HuH-7.5 (cell line): ENCODE data around the gene RAB11FIP5.

Experiments
- DNase-seq: peaks from one replicate; pipeline ENCODE4 v3.0.0; 2011; ENCODE audit warnings: low spot score

RAB11FIP5 gene

GRCh38 chr2:73084971-73085370, 27.8 kb downstream of the RAB11FIP5 start:
- no peak for DNase-seq

- no peak for DNase-seq
These were observed 28.6 kb downstream of the RAB11FIP5 start for GRCh38 chr2:73083886-73084800.

- DNase-seq = no peak
These were observed 30.0 kb downstream of the RAB11FIP5 start for GRCh38 chr2:73082523-73083410.

GRCh38 chr2:73081181-73081671, 31.5 kb downstream of the RAB11FIP5 start:
- DNase-seq = no peak

- DNase-seq = no peak
These were observed 32.2 kb downstream of the RAB11FIP5 start for GRCh38 chr2:73080321-73081131.

- DNase-seq = no peak
These were observed 33.1 kb downstream of the RAB11FIP5 start for GRCh38 chr2:73079636-73080035.

GRCh38 chr2:73078457-73079411, 34.0 kb downstream of the RAB11FIP5 start:
- DNase-seq = no peak

- DNase-seq = no peak
These were observed 35.3 kb downstream of the RAB11FIP5 start for GRCh38 chr2:73077424-73077795.

GRCh38 chr2:73076701-73077423, 35.9 kb downstream of the RAB11FIP5 start:
- DNase-seq = no peak

- DNase-seq = no peak
These were observed 37.0 kb downstream of the RAB11FIP5 start for GRCh38 chr2:73075477-73076373.

GRCh38 chr2:73074110-73075069, 38.4 kb downstream of the RAB11FIP5 start:
- no peak for DNase-seq

- DNase-seq = no peak
These were observed 40.3 kb downstream of the RAB11FIP5 start for GRCh38 chr2:73072416-73072815.

GRCh38 chr2:73072129-73072395, 40.7 kb downstream of the RAB11FIP5 start:
- no peak for DNase-seq

GRCh38 chr2:73071360-73072128, 41.2 kb downstream of the RAB11FIP5 start, which contains the start of gene SFXN5:
Gene SFXN5, minus strand, starts transcription at chr2:73071712. Its CDS starts 7 bp downstream, at chr2:73071705.
- DNase-seq = peak; percentile 97

GRCh38 chr2:73070643-73071359, 41.9 kb downstream of the RAB11FIP5 start:
- DNase-seq = no peak

GRCh38 chr2:73069855-73070642, 42.7 kb downstream of the RAB11FIP5 start:
- no peak for DNase-seq
